IMR-90 (cell line): ENCODE results near the gene MUC6. TPM values are rescaled to one million over a fixed set of nuclear protein-coding genes. Genes with fewer than 3 reads are reported as not detected.

ENCODE experiments used
- ATAC-seq: fragments of 200-7000 bp; cut with Tn5 transposase; 2 replicates; pipeline ENCODE4 v1.9.1; 2020; ENCODE audit warnings: low read depth, mild to moderate bottlenecking, moderate library complexity
- BruUV-seq: library from RNA; stranded (reverse); fragments of 400-500 nt; replicated peaks from 2 replicates; lab custom pipeline; 2021; lab: Mats Ljungman, UMichigan
- CTCF ChIA-PET: fragments of 300-600 bp; formaldehyde crosslinking; extraction: SDS; loops from one replicate; lab custom pipeline; 2021; ENCODE audit warnings: antibody characterized with exemption; lab: Yijun Ruan, JAX
- POLR2A ChIA-PET: fragments of 300-600 bp; sonication (Branson Sonifier 250); formaldehyde crosslinking; loops from one replicate; lab custom pipeline; 2022; ENCODE audit warnings: antibody characterized with exemption; ENCODE audit not compliant: unreplicated experiment; lab: Charles Lee
- DNase-seq: peaks from one replicate; pipeline ENCODE4 v3.0.0; 2013
- H2AFZ ChIP-seq: replicated peaks from 2 replicates; pipeline ENCODE3; 2013; ENCODE audit warnings: low read length, mild to moderate bottlenecking; ENCODE audit not compliant: poor library complexity
- H2AK5ac ChIP-seq: 2 replicates; pipeline ENCODE4 v1.6.1; 2013; ENCODE audit warnings: low read depth, low read length, inconsistent platforms
- H2AK9ac ChIP-seq: replicated peaks from 2 replicates; pipeline ENCODE3; 2013; ENCODE audit warnings: mild to moderate bottlenecking, low read depth, low read length, moderate library complexity; ENCODE audit not compliant: poor library complexity
- H2BK120ac ChIP-seq: 2 replicates; pipeline ENCODE4 v1.6.1; 2013; ENCODE audit warnings: low read depth, low read length, inconsistent platforms
- H2BK15ac ChIP-seq: 3 replicates; pipeline ENCODE4 v1.6.1; 2013; ENCODE audit warnings: low read depth, low read length, inconsistent platforms
- H2BK20ac ChIP-seq: 2 replicates; pipeline ENCODE4 v1.6.1; 2013; ENCODE audit warnings: low read depth, mild to moderate bottlenecking, inconsistent platforms, low read length, moderate library complexity
- H2BK5ac ChIP-seq: 2 replicates; pipeline ENCODE4 v1.6.1; 2013; ENCODE audit warnings: mild to moderate bottlenecking, low read depth, low read length, inconsistent platforms; ENCODE audit not compliant: poor library complexity, severe bottlenecking
- H3K14ac ChIP-seq: replicated peaks from 2 replicates; pipeline ENCODE4 v1.6.1; 2013; ENCODE audit warnings: low read depth, low read length, inconsistent platforms
- H3K18ac ChIP-seq: 2 replicates; pipeline ENCODE4 v1.6.1; 2013; ENCODE audit warnings: low read depth, low read length, control low read depth
- H3K23ac ChIP-seq: 2 replicates; pipeline ENCODE4 v1.6.1; 2013; ENCODE audit warnings: low read depth, low read length, inconsistent platforms
- H3K27ac ChIP-seq: 2 replicates; pipeline ENCODE4 v1.5.1; 2013; ENCODE audit warnings: mild to moderate bottlenecking, control low read depth, low read length; ENCODE audit not compliant: insufficient read depth
- H3K27me3 ChIP-seq: 2 replicates; pipeline ENCODE4 v1.6.1; 2013; ENCODE audit warnings: low read length; ENCODE audit not compliant: control insufficient read depth, insufficient read depth
- H3K36me3 ChIP-seq: 2 replicates; pipeline ENCODE4 v1.6.1; 2013; ENCODE audit warnings: low read length, mixed read lengths; ENCODE audit not compliant: control insufficient read depth, insufficient read depth
- H3K4ac ChIP-seq: 2 replicates; pipeline ENCODE4 v1.6.1; 2013; ENCODE audit warnings: low read depth, low read length, inconsistent platforms
- H3K4me1 ChIP-seq: 2 replicates; pipeline ENCODE4 v1.6.1; 2013; ENCODE audit warnings: low read length, mixed read lengths; ENCODE audit not compliant: control insufficient read depth, insufficient read depth
- H3K4me2 ChIP-seq: 2 replicates; pipeline ENCODE4 v1.6.1; 2013; ENCODE audit warnings: low read depth, mild to moderate bottlenecking, control low read depth, low read length, moderate library complexity
- H3K4me3 ChIP-seq: 2 replicates; pipeline ENCODE4 v1.5.1; 2013; ENCODE audit warnings: low read depth, mild to moderate bottlenecking, control low read depth, low read length, moderate library complexity; ENCODE audit not compliant: insufficient read depth
- H3K56ac ChIP-seq: 2 replicates; pipeline ENCODE4 v1.6.1; 2013; ENCODE audit warnings: low read length, inconsistent platforms; ENCODE audit not compliant: insufficient read depth; ENCODE audit errors: extremely low read depth
- H3K79me1 ChIP-seq, 2 experiments: 2 replicates each; pipeline ENCODE4 v1.6.1; 2013; ENCODE audit warnings: low read length in 2 of 2, inconsistent platforms in 1 of 2, low read depth in 1 of 2
- H3K9ac ChIP-seq: 2 replicates; pipeline ENCODE4 v1.6.1; 2013; ENCODE audit warnings: low read depth, low read length, control low read depth
- H3K9me1 ChIP-seq: 2 replicates; pipeline ENCODE4 v1.6.1; 2013; ENCODE audit warnings: low read length, inconsistent platforms; ENCODE audit not compliant: insufficient read depth
- H3K9me3 ChIP-seq: 2 replicates; pipeline ENCODE4 v1.6.1; 2013; ENCODE audit warnings: low read length; ENCODE audit not compliant: control insufficient read depth, insufficient read depth
- H4K20me1 ChIP-seq: 2 replicates; pipeline ENCODE4 v1.6.1; 2013; ENCODE audit warnings: low read length, inconsistent platforms; ENCODE audit not compliant: insufficient read depth
- H4K5ac ChIP-seq: 2 replicates; pipeline ENCODE4 v1.6.1; 2013; ENCODE audit warnings: mild to moderate bottlenecking, low read depth, low read length, control low read depth
- H4K8ac ChIP-seq, 2 experiments: 2 replicates each; pipeline ENCODE4 v1.6.1; 2013; ENCODE audit warnings: low read depth in 2 of 2, low read length in 2 of 2, control low read depth in 1 of 2, inconsistent platforms in 1 of 2
- H4K91ac ChIP-seq: 2 replicates; pipeline ENCODE4 v1.6.1; 2013; ENCODE audit warnings: low read depth, low read length, inconsistent platforms; ENCODE audit not compliant: insufficient read depth
- CEBPB ChIP-seq: IDR thresholded peaks from 2 replicates; pipeline ENCODE4 v1.6.1; 2012; ENCODE audit warnings: low read depth, low read length, improper control_type of control experiment
- CHD1 ChIP-seq: IDR thresholded peaks from 2 replicates; pipeline ENCODE4 v1.6.1; 2012; ENCODE audit warnings: low read depth, low read length, improper control_type of control experiment
- CTCF ChIP-seq: conservative IDR thresholded peaks from 2 replicates; pipeline ENCODE4 v1.5.1; 2012; ENCODE audit warnings: mild to moderate bottlenecking, low read depth, low read length, improper control_type of control experiment
- MXI1 ChIP-seq: IDR thresholded peaks from 2 replicates; pipeline ENCODE4 v1.6.1; 2012; ENCODE audit warnings: low read depth, mild to moderate bottlenecking, low read length, moderate library complexity, borderline replicate concordance
- NFE2L2 ChIP-seq: fragments of 150-350 bp; IDR thresholded peaks from 2 replicates; pipeline ENCODE4 v1.6.1; 2016; ENCODE audit warnings: low read depth, mild to moderate bottlenecking, low read length
- RAD21 ChIP-seq: IDR thresholded peaks from 2 replicates; pipeline ENCODE4 v1.6.1; 2012; ENCODE audit warnings: low read length, improper control_type of control experiment
- RCOR1 ChIP-seq: IDR thresholded peaks from 2 replicates; pipeline ENCODE4 v1.6.1; 2012; ENCODE audit warnings: mild to moderate bottlenecking, low read length, improper control_type of control experiment; ENCODE audit not compliant: insufficient replicate concordance
- SMC3 ChIP-seq: fragments of 150-350 bp; IDR thresholded peaks from 2 replicates; pipeline ENCODE4 v1.6.1; 2016; ENCODE audit warnings: low read depth, mild to moderate bottlenecking, antibody characterized with exemption, low read length, moderate library complexity
- WGBS, 2 experiments: methylation state at CpG; one replicate each; pipeline versions ENCODE4 v1.1.5 to v1.1.7; 2013; ENCODE audit warnings: missing lambda C conversion rate in 2 of 2; ENCODE audit not compliant: insufficient read length in 1 of 2; ENCODE audit errors: extremely low coverage in 2 of 2; 5-methylcytosine and 5-hydroxymethylcytosine counted together
- dilution Hi-C: fragments of 300-500 bp; cut with HindIII; formaldehyde crosslinking; loops from one replicate; pipeline ENCODE4 v1.14.3; 2018; ENCODE audit warnings: low sequenced_read_pairs; ENCODE audit not compliant: unreplicated experiment
- in situ Hi-C: fragments of 300-500 bp; cut with MboI; formaldehyde crosslinking; loops from 3 replicates; pipeline ENCODE4 v1.14.3; 2019; ENCODE audit warnings: low sequenced_read_pairs, inconsistent platforms, mixed read lengths
- intact Hi-C: fragments of 100-400 bp; cut with micrococcal nuclease; formaldehyde crosslinking; loops from 2 replicates; pipeline ENCODE4 v1.10.0; 2022
- polyA plus RNA-seq, 3 experiments: library from polyadenylated mRNA; depleted of rRNA; stranded (reverse); fragments of >200 nt; gene quantifications; 2 replicates each; pipeline ENCODE4 v1.2.3, GENCODE V29; 2012; ENCODE audit warnings: low replicate concordance in 1 of 3
- total RNA-seq: library from RNA; depleted of rRNA; stranded (reverse); fragments of >200 nt; gene quantifications from 2 replicates; pipeline ENCODE4 v1.2.3, GENCODE V29; 2012

The MUC6 gene
- total and polyA plus RNA-seq, 2 of the 4 experiments (the other 2 are of a cell fraction): not detected

GRCh38 chr11:986270-986951, 50.1 kb downstream of the MUC6 start:
- intact Hi-C loops: no loop called here
- dilution Hi-C loops: no loop called here
- POLR2A ChIA-PET: no interaction called here

More at GRCh38 chr11:986270-986951, 50.1 kb downstream of the MUC6 start:
- Histone ChIP-seq H3K9me1 (no peaks in the 10 kb centered on the region), H3K56ac (no peak overlapping the region), H3K18ac (no peak overlapping the region), H3K4me3 (no peak overlapping the region), H3K36me3 (peaks cover 71% of the 10 kb centered on the region), H3K27me3 (no peaks in the 10 kb centered on the region), H2AK5ac (no peak overlapping the region), H2AK9ac (no peak overlapping the region), H2BK20ac (no peak overlapping the region), H3K9me3 (no peaks in the 10 kb centered on the region), H3K4ac (no peak overlapping the region), H3K79me1 (peaks cover 7 to 24% of the 10 kb centered on the region in 2 experiments; a peak in 3 of 4 replicates), H4K5ac (no peak overlapping the region), H4K20me1 (peaks cover 23% of the 10 kb centered on the region), H4K8ac (no peak overlapping the region), H3K4me2 (no peak overlapping the region), H3K9ac (no peak overlapping the region), H2BK15ac (no peak overlapping the region), H3K4me1 (no peaks in the 10 kb centered on the region), H2BK120ac (no peak overlapping the region), H3K27ac (no peak overlapping the region), H4K91ac (no peak overlapping the region), H2AFZ (no peak overlapping the region), H3K23ac (no peak overlapping the region), H3K14ac (no peak overlapping the region), H2BK5ac (no peak overlapping the region)
- no TSS peak for BruUV-seq
- TF ChIP-seq CTCF: no peak
- no peak for TF ChIP-seq CHD1
- TF ChIP-seq MXI1: no peak
- TF ChIP-seq SMC3: no peak
- no peak for TF ChIP-seq CEBPB
- TF ChIP-seq NFE2L2: no peak
- no peak for TF ChIP-seq RAD21
- no peak for TF ChIP-seq RCOR1
- ATAC-seq (no peak), DNase-seq (no peak)
- in situ Hi-C loops: no loop called here
- 95% methylated on average over 19 of the region's 28 CpGs; no CpG with 5 or more reads in 1 of the 2 experiments for WGBS, 2 experiments
- CTCF ChIA-PET: no interaction called here
